22Rv1 (cell line): Measurements from ENCODE around the gene DEPDC5.

Experiments used
- CTCF ChIP-seq: fragments of 450-650 bp; IDR thresholded peaks from 2 replicates; pipeline ENCODE4 v1.5.1; 2017; ENCODE audit warnings: mild to moderate bottlenecking
- ZFX ChIP-seq: fragments of 450-650 bp; IDR thresholded peaks from 2 replicates; pipeline ENCODE4 v1.6.1; 2017; ENCODE audit warnings: antibody characterized with exemption, borderline replicate concordance

GRCh38 chr22:31736458-31736857, 17.4 kb upstream of the DEPDC5 start:
- no peak for TF ChIP-seq CTCF
- TF ChIP-seq ZFX: no peak
